SW480 (cell line): Measurements from ENCODE around the gene ZACN.

Experiments used
- DNase-seq: peaks from one replicate; pipeline ENCODE4 v3.0.0-alpha.2; 2016; ENCODE audit warnings: low spot score

The ZACN gene

DNA sequence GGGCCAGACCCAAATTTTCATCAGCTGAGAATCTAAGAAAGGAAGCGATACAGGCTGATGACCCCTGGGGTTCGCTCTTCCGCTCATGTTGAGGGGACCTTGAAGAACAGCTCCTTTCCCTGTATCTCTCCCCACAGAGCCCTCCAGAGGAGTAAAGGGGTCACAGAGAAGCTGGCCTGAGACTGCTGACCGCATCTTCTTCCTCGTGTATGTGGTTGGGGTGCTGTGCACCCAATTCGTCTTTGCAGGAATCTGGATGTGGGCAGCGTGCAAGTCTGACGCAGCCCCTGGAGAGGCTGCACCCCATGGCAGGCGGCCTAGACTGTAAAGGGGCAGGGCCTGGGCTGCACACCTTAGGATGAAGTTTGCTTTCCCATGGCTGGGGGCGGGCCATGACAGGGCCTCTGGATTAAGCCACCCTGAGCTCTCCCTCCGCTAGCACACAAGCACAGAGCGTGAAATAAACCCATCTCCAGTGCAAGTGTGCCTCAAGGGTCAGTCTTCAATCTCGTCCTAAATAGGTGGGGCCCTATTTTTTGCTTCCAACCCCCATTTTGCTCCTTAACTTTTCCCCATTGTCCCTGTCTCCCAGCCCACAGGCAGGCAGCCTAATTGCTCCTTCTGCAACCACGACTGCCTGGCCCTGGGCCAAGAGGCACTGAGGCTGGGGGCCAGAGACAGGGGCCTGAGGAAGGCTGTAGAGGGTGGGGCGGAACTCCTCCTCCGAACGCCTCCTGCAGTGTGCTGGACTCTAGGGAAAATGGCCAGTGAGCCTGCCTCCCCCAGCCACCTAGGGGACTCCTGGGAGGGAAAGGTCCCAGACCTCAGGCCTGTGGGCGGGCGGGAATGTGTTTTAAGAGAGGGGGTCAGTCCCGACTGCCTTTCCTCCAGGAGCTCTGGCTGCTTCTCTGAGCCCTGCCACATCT is 3.6 kb downstream of the ZACN start:
- DNase-seq: no peak

DNA sequence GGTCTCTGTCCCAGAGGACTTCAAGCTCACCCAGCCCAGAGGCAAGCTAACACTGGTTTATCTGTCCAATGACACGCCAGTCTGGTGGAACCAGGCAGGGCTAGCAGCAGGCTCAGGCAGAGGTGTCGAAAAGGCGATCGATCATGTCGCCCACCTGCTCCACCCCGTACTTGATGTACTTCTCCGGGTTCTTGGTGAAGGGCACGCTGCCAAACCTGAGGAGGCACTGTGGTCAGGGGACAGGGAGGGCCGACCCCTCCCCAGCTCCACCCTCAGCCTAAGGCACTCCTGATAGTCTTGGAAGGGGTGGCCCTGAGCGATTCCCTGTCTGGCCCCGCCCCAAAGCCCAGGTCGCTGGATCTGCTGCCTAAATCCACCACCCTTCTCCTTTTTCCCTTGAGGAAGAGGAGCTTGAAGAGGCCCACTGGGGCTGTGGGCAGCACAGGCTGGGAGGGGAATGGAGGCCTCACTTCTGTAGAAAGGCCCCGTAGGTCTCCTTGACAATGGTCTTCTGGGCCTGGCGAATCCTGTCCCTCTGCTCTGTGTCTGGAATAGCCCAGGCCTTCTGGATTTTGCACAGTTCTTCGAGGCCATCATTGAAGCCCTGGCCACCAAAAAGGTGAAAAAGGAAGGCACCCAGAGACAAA is 4.7 kb downstream of the ZACN start:
- DNase-seq: no peak

DNA sequence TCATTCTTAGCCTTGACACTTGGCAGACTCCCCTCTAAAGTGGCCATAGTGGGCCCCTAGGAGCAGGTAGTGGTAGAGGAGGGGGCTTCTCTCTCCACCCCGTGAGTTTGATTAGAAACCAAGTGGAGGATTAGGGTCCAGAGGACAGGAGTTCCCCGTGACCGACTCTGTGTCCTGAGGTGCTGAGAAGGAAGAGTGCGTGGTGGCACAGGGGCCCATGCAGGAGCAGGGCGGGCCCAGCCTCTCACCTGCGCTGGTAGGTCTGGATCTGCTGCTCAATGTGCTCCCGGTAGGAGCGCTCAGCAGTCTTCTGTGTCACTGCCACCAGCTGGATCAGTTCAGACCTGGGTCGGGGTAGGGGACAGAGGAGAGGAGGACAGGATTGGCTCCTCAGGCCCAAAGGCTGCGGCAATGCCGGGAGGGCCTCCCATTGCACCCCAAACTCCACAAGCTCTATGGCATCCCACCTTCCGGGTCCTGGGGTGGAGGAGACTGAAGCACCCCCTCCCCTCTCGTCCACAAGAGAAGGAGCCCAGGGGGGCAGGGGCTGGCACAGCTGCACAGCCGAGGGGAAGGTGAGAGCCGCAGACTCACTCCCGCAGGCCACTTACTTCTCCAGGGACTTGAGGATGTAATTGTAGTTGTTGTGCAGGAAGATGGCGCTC is 6.2 kb downstream of the ZACN start:
- DNase-seq: no peak

DNA sequence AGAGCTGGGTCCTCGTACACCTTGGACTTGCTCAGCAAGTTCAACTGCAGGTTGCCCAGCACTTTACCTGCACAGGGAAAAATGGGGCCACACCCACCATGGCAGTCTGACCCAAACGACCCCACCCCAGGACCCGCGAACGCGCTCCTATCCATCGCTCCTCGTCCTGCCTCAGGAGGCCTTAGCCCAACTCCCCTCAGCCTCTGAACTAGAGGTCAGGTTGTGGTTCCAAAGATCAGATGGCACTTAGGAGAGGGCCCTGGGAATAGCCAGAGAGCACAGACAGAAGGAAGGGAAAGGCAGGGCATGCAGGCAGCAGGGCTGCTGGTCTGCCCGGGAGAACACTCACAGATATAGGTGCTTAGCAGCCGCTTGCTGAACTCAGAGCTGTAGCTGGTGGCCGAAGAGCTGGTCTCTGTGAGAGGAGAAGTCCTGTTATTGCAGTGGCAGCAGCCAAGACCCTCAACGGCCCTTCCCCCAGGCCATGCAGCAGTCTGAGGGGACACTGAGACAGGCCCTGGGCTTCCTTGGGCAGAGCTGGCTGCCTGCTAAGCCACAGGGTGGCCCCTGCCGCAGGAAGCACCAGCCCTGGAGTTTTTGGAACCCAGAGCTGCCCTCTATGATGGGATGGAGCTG is 6.9 kb downstream of the ZACN start:
- no peak for DNase-seq

DNA sequence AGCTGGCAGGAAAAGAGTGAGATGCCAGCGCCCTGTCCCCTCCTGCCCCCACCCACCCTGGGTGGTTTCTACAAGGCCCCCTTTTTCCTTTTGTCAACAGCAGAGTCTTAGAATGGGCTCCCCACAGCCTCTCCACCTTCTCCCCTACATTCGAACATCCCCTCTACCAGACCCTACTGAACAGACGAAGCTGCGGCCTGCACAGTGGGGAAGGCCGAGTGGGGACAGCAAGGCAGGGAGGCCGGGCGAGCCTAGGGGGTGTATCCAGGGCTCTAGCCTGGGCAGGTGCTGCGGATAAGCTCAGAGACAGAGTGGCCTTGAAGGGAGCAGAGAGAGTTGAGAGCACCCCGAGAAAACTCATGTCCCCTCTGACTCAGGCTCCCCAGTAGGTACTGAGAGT is 7.4 kb downstream of the ZACN start:
- no peak for DNase-seq

DNA sequence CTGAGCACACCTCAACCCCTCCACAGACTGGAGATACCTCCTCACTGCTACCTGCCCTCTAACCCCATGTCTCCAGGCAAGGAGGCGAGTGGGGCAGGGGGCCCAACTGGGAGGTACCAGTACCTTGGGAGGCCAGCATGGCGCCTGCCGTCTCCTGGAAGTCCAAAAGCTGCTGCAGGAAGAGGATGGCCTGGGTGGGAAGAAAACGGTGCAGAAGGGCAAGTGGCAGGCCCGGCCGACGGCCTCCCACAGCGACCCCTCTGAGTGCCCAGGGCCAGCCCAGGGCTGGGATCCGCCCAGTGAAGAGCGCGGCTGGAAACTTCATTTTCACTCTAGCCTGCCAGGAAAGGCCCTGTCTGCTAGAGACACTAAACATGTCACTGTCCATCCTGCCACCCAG is 8.5 kb downstream of the ZACN start:
- no peak for DNase-seq

DNA sequence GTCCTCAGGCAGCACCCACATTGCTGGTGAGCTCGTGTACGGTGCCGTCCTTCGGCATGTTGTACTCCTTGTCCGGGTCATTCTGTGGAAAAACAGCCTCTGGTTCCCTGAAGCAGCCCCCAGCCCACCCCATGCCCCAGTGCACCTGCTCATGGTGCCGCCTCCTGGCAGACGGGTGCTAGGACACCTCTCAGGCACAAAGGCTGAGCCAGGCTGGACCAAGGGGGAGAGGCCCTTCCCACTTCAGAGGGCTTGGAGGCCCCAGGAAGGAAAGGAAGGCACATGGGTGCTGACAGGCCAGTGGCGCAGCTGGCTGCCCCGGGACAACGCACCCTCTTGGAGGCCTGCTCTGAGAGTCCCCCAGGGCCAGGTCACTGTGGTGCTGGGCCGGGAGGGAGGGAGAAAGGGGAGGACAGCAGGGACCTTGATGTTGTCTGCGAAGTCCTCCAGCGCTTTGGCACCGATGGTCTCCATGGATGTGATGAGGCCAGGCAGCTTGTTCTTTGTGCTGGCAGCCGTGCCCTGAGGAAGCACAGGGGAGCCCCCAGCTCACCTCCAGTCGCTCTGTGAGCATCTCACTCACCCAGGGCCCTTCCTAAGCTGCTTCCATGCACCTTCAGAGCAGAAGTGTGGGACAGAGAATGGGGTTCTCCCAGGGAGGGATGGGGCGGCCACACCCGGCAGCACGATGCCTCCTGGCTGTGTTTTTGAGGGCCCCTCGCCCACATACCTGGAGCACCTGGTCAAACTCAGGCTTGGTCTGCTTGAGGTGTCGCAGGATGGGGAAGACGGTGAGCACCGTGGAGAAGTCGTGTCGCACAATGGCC is 9.3 kb downstream of the ZACN start:
- DNase-seq: no peak

DNA sequence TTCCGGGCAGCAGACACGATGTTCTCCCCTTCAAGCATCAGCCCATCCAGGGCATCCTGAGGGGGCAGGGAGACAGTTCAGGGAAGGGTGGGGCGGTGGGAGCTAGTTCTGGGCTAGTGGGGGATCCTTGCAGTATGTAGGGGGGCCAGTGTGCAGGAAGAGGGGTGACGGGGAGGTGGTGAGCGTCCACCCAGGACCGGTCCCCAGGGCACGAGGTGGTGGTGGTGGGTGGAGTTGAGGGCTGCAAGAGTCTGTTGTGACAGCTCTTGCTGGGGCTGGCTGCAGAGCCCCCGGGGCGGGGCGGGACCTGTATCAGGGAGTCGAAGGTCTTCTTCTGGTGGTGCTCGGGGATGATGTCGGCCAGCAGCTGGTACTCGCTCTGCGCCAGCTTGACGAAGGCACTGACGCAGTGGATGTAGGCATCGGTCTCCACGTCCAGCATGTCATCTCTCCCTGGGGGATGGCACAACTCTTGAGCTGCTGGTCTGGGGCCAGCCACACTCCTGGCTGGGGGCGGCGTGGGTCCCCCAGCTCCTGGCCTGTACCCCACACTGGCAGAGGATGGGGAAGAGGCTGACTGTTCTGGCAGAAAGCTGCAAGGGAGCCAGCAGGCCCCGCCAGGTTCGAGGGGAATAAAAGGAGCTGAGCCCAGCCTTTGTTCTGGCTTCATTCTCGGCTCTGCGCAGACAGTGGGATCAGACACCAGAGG is 10.0 kb downstream of the ZACN start:
- no peak for DNase-seq

DNA sequence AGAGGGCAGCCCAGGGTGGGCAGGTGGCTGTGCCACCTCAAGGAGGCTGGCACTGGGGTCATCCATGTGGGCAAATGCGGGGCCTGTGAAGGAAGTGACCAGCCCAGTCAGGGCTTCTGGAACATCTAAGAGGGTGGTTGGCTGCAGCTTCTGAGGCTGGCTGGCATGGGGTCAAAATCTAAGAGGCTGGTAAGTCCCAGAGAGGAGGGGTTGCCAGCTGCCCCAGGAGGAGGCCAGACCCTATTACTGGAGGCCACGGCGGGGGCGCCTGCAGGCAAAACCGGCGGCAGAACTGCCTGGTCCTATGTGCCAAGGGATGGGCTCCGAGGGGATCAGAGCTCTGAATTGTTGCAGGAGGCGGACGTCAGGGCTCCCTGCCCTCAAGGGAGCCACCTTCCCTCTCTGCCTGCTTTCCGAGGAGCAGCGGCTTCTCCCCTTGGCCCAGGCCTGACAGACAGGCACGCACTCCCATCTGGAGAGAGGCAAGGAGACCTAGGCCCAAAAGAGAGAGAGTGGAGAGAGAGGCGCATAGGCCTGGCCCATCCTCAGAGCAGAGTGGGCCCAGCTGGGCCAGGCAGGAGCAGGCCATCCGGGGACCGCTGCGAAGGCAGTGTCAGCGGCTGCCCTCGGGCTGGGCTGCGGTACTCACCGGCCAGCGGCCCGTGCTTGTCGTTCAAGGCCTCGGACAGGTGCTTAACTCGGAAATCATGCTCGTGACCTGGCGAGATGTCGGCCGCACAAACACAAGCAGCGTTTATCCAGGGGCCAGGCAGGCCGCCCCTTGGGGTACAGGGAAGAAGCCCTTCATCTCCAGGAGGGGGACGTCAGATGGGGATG is 10.9 kb downstream of the ZACN start:
- DNase-seq: no peak

DNA sequence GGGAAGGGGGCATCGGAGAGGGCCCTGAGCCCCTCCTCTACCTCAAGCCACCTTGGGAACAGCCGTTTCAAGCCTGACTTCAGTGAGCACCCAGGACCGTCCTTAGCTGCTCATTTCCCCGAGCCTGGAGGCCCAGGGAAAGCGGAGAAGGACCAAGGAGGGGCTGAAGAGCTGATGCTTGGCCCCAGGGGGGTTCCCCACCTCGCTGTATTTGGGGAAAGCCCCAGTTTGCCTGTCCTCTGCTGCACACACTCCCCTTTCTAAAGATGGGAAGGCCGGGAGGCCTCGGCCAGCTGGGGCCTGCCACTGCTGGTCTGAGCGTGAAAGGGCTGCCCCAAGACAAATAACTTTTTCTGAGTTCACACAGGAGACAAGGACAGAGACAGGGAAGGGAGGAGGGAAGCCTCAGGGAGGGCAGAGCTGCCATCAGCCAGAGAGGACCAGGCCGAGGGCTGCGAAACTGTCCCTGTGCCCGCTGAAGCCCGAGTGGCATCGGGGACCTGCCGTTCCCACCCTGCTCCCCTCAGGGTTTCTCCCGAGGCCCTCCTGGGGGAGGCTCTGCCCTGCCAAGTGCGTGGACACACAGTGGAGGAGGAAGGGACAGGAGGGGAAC is 11.6 kb downstream of the ZACN start:
- DNase-seq: no peak

DNA sequence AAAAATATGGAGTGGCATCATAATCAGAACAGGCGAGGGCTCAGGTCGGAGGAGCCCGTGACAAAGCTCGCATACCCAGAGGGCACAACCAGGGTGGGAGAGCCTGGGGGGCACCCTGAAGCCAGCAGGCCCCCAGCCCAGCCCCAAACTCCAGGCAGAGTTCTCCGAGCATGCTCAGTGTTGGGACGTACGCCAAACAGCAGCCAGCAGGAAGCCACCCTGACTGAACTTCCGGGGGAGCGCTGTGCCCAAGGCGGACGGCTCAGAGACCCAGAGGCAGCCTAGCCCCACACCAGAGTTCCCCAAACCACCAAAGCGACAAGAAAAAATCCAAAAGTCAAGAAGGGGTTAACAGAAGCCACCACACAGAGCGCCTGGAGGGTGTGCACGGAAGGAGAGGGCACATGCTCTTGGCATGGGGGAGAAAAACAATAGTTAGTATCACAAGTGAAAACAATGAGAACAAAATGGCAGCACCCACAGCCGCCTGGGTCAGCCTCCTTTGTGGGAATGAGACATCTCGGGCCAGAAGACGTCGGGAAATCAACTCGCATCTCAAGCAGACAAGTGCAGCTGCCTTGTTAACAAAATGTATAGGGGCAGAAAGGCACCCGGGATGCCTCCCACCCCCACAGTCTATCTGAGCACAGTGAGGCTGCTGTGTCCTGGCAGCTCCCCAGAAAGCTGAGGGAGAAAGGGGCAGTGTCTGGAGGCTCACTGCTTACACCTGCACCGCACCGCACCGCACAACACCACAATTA is 12.7 kb downstream of the ZACN start:
- DNase-seq: no peak

DNA sequence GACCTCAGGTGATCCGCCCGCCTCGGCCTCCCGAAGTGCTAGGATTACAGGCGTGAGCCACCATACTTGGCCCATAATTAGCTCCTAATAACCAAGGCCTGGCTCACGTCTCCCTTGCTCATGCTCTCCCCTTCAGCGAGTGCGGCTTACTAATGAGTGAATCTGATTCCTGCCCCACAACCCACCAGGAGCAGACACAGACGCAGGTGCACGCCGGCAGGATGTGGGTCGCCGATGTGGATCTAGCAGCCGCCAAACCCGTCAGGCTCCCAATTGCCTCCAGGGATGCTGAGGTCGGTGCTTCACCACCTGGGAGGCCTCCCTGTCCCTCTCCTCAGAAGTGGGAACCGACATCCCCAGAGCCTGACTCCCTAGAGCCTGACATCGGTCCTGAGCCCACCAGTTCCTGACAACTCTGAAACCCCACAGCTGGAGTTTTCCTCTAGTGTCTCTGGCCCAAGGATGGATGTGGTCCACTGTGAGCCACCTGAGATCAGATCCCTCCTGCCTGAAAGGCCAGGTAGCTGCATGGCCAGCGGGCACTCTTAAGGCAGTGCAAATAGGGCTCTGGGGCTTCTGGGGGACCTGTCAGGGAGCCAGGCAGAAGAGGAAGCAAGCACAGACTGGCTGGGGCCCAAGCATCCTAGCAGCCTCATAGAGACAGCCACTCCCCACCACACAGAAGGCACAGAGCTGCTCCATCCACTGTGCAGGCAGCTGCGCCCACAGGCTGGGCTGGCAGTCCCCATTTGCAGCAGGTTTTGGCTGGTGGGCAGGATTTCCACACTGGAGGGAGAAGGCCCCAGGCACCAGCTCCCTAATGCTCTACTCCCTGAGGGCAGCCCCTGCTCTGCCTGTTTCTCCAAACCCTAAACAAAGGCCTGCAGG is 13.8 kb downstream of the ZACN start:
- DNase-seq: no peak

DNA sequence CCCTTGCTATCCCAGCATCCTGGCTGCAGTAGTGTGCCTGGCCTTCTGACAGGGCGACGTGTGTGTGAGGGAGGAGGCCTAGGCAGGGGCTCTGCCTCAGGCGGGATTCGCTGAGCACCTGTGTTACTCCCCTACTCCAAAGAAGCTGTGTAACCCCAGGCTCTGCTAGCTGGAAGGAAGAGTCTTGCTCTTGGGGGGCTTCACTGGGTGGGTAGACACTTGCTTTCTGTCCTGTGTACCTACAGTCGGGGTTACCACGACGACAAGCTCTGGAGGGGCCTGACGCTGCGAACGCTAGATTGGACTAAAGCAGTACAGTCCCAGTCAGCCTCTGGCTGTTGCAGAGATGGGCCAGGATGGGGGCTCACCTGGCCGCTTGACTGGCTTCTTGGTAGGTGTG is 15.1 kb downstream of the ZACN start:
- DNase-seq: no peak

DNA sequence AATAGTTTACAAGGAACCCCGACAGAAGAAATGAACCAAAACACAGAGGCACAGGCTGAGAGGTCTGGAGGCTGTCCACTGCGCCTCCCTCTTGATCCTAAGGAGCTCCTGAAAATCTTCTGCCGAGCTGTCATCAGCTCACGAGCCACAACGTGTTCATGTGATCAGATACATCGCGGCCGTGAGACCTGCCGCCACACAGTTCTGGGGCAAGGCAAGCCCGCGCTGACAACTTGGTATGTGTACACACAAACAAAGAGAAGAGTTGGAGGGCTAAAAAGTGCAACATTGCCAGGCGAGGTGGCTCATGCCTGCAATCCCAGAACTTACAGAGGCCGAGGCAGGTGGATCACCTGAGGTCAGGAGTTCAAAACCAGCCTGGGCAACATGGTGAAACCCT is 17.0 kb downstream of the ZACN start:
- no peak for DNase-seq

DNA sequence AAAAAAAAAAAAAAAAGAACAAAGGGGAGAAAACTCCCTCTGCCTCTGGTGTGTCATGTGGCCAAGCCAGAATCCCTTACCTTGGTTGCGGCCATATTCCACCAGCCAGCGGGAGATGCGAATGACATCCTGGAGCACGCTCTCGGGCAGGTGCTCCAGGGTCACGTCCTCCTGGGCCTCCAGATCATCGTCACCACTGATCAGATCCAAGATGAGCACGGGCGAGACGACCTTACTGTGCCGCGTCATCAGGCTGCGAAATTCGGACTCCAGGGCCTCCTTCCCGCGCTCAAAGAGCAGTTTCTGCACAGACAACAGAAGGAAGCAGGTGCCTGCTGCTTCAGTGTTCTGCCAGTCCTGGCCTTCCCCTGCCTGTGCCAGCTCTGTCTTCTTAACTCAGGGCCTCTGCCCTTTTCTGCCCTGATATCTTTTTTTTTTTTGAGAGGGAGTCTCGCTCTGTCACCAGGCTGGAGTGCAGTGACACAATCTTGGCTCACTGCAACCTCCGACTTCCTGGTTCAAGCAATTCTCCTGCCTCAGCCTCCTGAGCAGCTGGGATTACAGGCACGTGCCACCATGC is 18.8 kb downstream of the ZACN start:
- DNase-seq: no peak

DNA sequence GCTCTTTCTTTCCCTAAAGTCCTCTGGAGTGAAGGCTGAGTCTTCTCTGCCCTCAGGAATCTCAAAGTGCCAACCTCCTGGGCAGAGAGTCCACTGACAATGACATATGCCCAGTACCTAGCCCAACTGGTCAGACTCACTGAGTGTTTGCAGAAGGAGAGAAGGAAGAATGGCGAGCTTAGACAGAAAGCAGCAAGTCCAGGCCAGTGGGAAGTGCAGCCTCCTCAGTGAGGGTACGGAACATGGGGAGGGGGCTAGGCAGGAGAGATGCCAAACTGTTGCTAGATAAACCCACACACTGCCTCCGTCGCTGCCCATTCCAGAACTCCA is 23.9 kb downstream of the ZACN start:
- DNase-seq: no peak

DNA sequence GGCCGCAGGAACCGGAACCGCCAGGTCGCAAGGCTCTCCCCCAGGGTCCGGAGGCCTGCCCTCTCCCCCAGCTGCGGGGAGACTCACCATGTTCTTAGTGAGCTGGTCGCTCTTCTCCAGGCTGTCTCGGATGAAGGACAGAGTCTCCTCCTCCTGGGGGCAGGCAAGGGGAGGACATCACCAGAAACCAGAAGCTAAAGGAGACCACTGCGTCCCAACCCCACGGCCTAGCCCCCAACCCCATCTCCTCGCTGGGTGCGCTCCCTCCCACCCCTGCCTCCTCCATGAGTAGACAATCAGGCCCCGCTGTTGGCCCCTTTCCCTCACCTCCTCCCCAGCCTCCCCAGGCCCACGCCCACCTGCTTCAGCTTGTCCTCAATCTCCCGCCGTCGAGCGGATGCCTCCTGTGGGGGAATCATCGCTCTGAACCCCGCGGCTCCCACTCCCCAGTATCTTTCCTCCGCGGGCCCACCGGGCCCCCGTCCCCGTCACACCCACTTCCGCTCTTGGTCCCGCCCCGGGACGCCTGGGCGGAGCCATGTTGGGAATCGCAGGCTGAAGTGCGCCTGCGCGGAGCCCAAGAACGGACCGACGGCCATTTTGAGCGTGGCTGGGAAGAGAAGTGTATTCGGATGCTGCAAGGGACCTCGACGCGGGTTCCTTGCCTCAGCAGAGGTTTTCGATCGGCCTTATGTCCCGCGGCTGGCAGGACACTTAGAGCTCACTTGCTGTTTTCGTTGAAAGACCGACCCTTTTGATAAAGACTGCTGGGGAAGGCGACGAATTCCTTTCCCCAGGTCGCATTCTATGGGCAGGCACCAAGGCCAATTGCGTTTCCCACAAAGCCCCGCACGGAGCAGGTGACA is 24.5 kb downstream of the ZACN start, which contains the start of gene EXOC7:
Gene EXOC7, minus strand, starts transcription at position 514 of the 866 bp plus-strand sequence. Its CDS starts 95 bp downstream, at position 419.
- peak; percentile 84 for DNase-seq
